Activated T-cell treated with anti-CD3 and anti-CD28 coated beads, Interleukin-2, amount 50 U/mL, for 72 hours (primary cell): ENCODE measurements around the gene PHF3. TPM values are rescaled to one million over a fixed set of nuclear protein-coding genes. Genes with fewer than 3 reads are reported as not detected.

Experiments
- ATAC-seq, 2 donors: fragments of 150-1000 bp; cut with Tn5 transposase; replicated peaks in 1 of 2; 2 replicates each; pipeline ENCODE4 v1.10.0; 2021; ENCODE audit warnings: moderate library complexity in 2 of 2, mild to moderate bottlenecking in 1 of 2
- DNase-seq, 2 donors: peaks; one replicate each; pipeline ENCODE4 v3.0.0; 2021 to 2022; ENCODE audit warnings: mixed read lengths in 1 of 2
- H3K27ac Mint-ChIP-seq: one replicate; pipeline ENCODE4 v1.8.0; 2022; ENCODE audit warnings: mild to moderate bottlenecking, moderate library complexity, mixed read lengths
- H3K27me3 Mint-ChIP-seq: one replicate; pipeline ENCODE4 v1.8.0; 2022; ENCODE audit warnings: low read depth, mixed read lengths
- H3K36me3 Mint-ChIP-seq, 2 donors: one replicate each; pipeline ENCODE4 v1.8.0; 2022; ENCODE audit warnings: mixed read lengths in 2 of 2, mild to moderate bottlenecking in 1 of 2; ENCODE audit not compliant: insufficient read depth in 2 of 2
- H3K4me1 Mint-ChIP-seq: one replicate; pipeline ENCODE4 v1.8.0; 2022; ENCODE audit warnings: low read depth, mixed read lengths
- H3K4me3 Mint-ChIP-seq, 2 donors: one replicate each; pipeline ENCODE4 v1.8.0; 2022; ENCODE audit warnings: mild to moderate bottlenecking in 2 of 2, mixed read lengths in 2 of 2, moderate library complexity in 2 of 2
- H3K9me3 Mint-ChIP-seq, 2 donors: one replicate each; pipeline ENCODE4 v1.8.0; 2022; ENCODE audit warnings: mixed read lengths in 2 of 2
- total RNA-seq, 2 donors: library from RNA; stranded (reverse); gene quantifications; one replicate each; pipeline ENCODE4 v1.2.3, GENCODE V29; 2022

Gene PHF3
- total RNA-seq, 2 donors from 2014 or later: 69.7 to 72.6 TPM

GRCh38 chr6:63660757-63661156, 25.2 kb downstream of the PHF3 start:
- H3K27me3 Mint-ChIP-seq: no peaks in the 10 kb centered on the region
- H3K9me3 Mint-ChIP-seq: no peaks in the 10 kb centered on the region
- no peak overlapping the region for H3K27ac Mint-ChIP-seq
- no peak for ATAC-seq
- H3K4me1 Mint-ChIP-seq: peaks cover 66% of the 10 kb centered on the region
- no peaks in the 10 kb centered on the region for H3K36me3 Mint-ChIP-seq
- H3K4me3 Mint-ChIP-seq: no peak overlapping the region
- DNase-seq: no peak

- no peak for DNase-seq
- no peaks in the 10 kb centered on the region for H3K27me3 Mint-ChIP-seq
- H3K36me3 Mint-ChIP-seq: no peaks in the 10 kb centered on the region
- H3K27ac Mint-ChIP-seq: no peak overlapping the region
- no peak overlapping the region for H3K4me3 Mint-ChIP-seq
- ATAC-seq: no peak
- no peaks in the 10 kb centered on the region for H3K9me3 Mint-ChIP-seq
- H3K4me1 Mint-ChIP-seq: peaks cover 56% of the 10 kb centered on the region
Measured at GRCh38 chr6:63661769-63662168, 26.2 kb downstream of the PHF3 start.

DNA sequence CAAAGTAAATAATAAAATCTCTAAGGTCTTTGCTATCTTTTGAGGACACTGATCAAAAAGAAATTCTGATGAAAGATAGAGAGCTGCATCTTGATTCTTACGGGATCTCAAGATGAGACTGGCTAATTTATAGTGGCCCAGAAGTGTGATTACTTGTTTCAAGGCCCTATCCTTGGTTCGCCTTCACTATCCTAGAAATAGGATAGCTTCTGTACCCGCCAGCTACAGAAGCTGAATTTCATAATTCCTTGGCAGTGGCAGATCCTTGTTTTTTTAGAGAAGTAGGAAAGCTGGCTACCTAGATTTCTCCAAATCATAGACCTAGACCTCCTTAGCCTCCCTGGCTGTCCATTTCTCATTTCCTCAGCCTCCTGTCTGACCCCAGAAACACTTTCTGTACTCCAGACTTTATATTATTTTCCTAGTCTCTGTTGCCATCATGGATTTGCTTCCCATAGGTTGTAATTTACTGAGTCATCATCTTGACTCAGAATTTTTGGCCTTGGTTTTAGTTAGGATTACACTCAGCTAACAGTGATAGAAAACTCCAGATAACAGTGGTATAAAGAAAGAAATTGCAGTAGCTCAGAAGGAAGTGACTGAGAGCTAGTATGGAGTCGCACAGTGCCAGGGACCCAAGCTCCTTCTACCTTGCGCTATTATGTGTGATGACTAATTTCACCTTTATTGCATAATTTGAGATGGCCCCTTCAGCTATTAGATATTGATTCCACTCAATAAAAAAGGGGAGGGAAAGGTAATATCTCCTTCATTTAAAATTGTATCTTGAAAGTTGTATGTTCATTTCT, 27.7 kb downstream of the PHF3 start:
- DNase-seq: no peak
- no peaks in the 10 kb centered on the region for H3K27me3 Mint-ChIP-seq
- H3K36me3 Mint-ChIP-seq: peaks cover 0 to 2% of the 10 kb centered on the region in 2 donors
- no peak for ATAC-seq
- H3K4me3 Mint-ChIP-seq: no peak overlapping the region
- peaks cover 48% of the 10 kb centered on the region for H3K4me1 Mint-ChIP-seq
- no peaks in the 10 kb centered on the region for H3K9me3 Mint-ChIP-seq
- no peak overlapping the region for H3K27ac Mint-ChIP-seq

DNA sequence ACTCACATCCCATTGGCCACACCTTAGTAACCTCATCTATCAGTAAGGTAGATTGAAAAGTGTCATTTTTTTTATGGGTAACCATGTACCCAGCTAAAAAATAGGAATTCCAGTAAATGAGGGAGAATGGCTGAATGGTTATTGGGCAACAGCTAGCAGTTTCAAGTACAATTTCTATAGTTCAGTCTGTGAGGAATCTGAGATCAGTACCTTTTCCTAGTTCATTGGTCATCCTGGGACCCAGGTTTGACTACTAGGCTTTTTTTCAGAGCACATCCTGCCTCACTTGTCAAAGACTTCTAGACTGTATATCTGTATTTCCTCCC, 28.3 kb downstream of the PHF3 start:
- no peak overlapping the region for H3K27ac Mint-ChIP-seq
- H3K27me3 Mint-ChIP-seq: no peaks in the 10 kb centered on the region
- H3K4me1 Mint-ChIP-seq: peaks cover 43% of the 10 kb centered on the region
- ATAC-seq (no peak), DNase-seq (no peak)
- no peaks in the 10 kb centered on the region for H3K9me3 Mint-ChIP-seq
- no peak overlapping the region for H3K4me3 Mint-ChIP-seq
- peaks cover 0 to 2% of the 10 kb centered on the region in 2 donors for H3K36me3 Mint-ChIP-seq

- no peaks in the 10 kb centered on the region for H3K9me3 Mint-ChIP-seq
- H3K27ac Mint-ChIP-seq: no peak overlapping the region
- H3K4me3 Mint-ChIP-seq: no peak overlapping the region
- no peak for DNase-seq
- H3K36me3 Mint-ChIP-seq: peaks cover 0 to 9% of the 10 kb centered on the region in 2 donors
- no peak for ATAC-seq
- no peaks in the 10 kb centered on the region for H3K27me3 Mint-ChIP-seq
- peaks cover 20% of the 10 kb centered on the region for H3K4me1 Mint-ChIP-seq
Measured at GRCh38 chr6:63671098-63671754, 35.6 kb downstream of the PHF3 start.

- ATAC-seq (no peak), DNase-seq (no peak)
- Mint-ChIP-seq H3K27me3 (no peaks in the 10 kb centered on the region), H3K4me3 (no peak overlapping the region), H3K9me3 (no peaks in the 10 kb centered on the region), H3K36me3 (peaks cover 0 to 9% of the 10 kb centered on the region in 2 donors), H3K4me1 (peaks cover 16% of the 10 kb centered on the region), H3K27ac (peak overlapping the region; percentile 20)
Measured at GRCh38 chr6:63672582-63673129, 37.1 kb downstream of the PHF3 start.

GRCh38 chr6:63673692-63674091, 38.1 kb downstream of the PHF3 start:
- H3K36me3 Mint-ChIP-seq: peaks cover 0 to 7% of the 10 kb centered on the region in 2 donors
- no peak overlapping the region for H3K4me3 Mint-ChIP-seq
- no peak for ATAC-seq
- H3K27ac Mint-ChIP-seq: no peak overlapping the region
- H3K4me1 Mint-ChIP-seq: peaks cover 16% of the 10 kb centered on the region
- no peaks in the 10 kb centered on the region for H3K9me3 Mint-ChIP-seq
- DNase-seq: no peak
- no peaks in the 10 kb centered on the region for H3K27me3 Mint-ChIP-seq

- no peak for DNase-seq
- Mint-ChIP-seq H3K27me3 (no peaks in the 10 kb centered on the region), H3K27ac (no peak overlapping the region), H3K36me3 (peaks cover 0 to 7% of the 10 kb centered on the region in 2 donors), H3K4me3 (no peak overlapping the region), H3K4me1 (peaks cover 10% of the 10 kb centered on the region), H3K9me3 (no peaks in the 10 kb centered on the region)
- ATAC-seq: no peak
Measured at GRCh38 chr6:63674635-63675034, 39.0 kb downstream of the PHF3 start.

GRCh38 chr6:63675138-63675537, 39.5 kb downstream of the PHF3 start:
- Mint-ChIP-seq H3K4me3 (no peak overlapping the region), H3K27me3 (no peaks in the 10 kb centered on the region), H3K9me3 (no peaks in the 10 kb centered on the region), H3K36me3 (peaks cover 0 to 9% of the 10 kb centered on the region in 2 donors), H3K27ac (no peak overlapping the region), H3K4me1 (peaks cover 8% of the 10 kb centered on the region)
- ATAC-seq (no peak), DNase-seq (no peak)

DNA sequence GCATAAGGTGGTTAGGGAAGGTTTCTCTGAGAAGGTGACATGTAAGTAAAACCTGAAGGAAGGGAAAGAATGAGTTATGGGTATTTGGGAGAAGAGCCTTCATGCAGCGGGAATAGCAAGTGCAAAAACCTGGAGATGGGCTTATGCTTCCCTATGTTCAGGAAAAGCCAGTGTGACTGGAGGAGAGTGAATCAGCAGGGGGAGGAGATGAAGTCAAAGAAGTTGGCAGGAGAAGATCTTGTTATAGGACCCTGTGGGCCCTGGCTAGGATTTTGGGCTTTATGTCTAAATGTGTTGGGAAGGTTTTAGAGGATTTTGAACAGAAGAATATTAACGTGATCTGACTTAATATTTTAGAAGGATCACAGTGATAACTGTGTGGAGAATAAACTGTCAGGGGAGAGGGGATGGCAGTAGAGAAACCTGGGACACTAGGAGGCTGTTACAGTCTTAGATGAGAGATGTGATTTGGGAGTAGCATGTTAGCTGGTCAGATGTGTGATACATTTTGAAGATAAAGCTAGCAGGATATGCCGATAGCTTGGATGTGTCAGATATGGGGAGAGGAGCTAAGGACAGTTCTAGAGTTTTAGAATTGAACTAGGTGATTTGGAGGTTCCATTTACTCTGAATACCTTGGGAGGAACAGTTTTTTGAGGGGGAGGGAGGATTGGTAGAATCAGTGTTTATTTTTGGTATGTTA, 41.0 kb downstream of the PHF3 start:
- no peaks in the 10 kb centered on the region for H3K27me3 Mint-ChIP-seq
- H3K27ac Mint-ChIP-seq: no peak overlapping the region
- no peak for DNase-seq
- H3K36me3 Mint-ChIP-seq: peaks cover 0 to 17% of the 10 kb centered on the region in 2 donors
- no peaks in the 10 kb centered on the region for H3K9me3 Mint-ChIP-seq
- H3K4me1 Mint-ChIP-seq: peaks cover 22% of the 10 kb centered on the region
- H3K4me3 Mint-ChIP-seq: no peak overlapping the region
- ATAC-seq: no peak

DNA sequence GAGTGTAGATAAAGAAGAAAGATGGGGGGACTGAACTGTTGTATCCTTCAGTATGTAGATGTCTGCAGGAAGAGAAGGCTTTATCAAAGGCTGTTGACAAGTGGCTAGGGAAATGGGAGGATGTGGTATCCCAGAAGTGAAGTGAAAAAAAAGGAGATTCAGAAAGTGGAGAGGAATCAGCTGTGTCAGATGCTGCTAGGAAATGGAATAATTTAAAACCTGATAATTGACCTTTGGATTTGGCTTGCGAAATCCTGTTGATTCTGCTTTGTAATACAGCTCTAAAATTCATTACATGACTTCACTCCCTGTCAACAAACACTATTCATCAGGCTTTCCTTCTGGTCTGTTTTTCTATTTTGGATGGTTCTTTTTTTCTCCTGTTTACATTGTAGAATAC, 41.7 kb downstream of the PHF3 start:
- DNase-seq: no peak
- H3K9me3 Mint-ChIP-seq: no peaks in the 10 kb centered on the region
- no peaks in the 10 kb centered on the region for H3K27me3 Mint-ChIP-seq
- H3K36me3 Mint-ChIP-seq: peaks cover 0 to 16% of the 10 kb centered on the region in 2 donors
- peaks cover 22% of the 10 kb centered on the region for H3K4me1 Mint-ChIP-seq
- ATAC-seq: no peak
- H3K27ac Mint-ChIP-seq: no peak overlapping the region
- no peak overlapping the region for H3K4me3 Mint-ChIP-seq

DNA sequence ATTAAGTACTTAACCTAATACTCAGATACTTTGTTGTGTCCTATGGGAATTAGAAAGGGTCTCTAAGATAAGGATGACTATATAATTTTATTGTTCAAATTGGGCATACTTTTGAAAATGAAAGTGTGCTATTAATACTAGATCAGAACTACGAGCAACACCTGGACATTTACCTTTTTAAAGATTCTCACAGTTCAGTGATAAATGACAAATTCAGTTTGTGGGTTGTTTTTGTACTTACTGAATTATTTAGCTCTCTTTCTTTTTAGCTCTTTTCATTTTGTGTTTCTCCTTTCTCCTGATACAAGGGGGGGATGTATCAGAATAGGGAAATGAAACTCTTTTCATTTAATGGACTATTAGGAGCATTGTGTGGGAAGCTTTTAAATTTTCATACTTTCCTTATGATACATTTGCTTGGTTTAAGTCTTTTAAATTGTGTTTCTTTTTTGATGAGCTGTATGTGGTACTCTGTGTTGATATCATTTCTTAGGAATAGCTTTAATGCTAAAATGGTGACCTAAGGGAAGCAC, 47.5 kb downstream of the PHF3 start:
- no peak overlapping the region for H3K4me3 Mint-ChIP-seq
- no peaks in the 10 kb centered on the region for H3K27me3 Mint-ChIP-seq
- no peaks in the 10 kb centered on the region for H3K9me3 Mint-ChIP-seq
- peaks cover 11 to 34% of the 10 kb centered on the region in 2 donors for H3K36me3 Mint-ChIP-seq
- H3K4me1 Mint-ChIP-seq: peaks cover 32% of the 10 kb centered on the region
- DNase-seq: no peak
- peak overlapping the region; percentile 44 for H3K27ac Mint-ChIP-seq
- ATAC-seq: no peak
